Stomach (tissue), 9 donors: ENCODE measurements around the gene PIP5K1B. TPM values are rescaled to one million over a fixed set of nuclear protein-coding genes. Genes with fewer than 3 reads are reported as not detected.

Source experiments
- DNase-seq, 2 donors: peaks; one replicate each; pipeline versions ENCODE4 v3.0.0 to v3.0.0-alpha.2; 2013 to 2019
- H3K27ac ChIP-seq, 5 donors: fragments of 200-600 bp in 4 of 5; sonication (generic) in 4 of 5; one replicate each; pipeline ENCODE4 v1.5.1; 2013 to 2019; ENCODE audit warnings: mild to moderate bottlenecking in 1 of 5, moderate library complexity in 1 of 5
- H3K27me3 ChIP-seq, 3 donors: fragments of 200-600 bp; sonication (generic); one replicate each; pipeline ENCODE4 v1.5.1; 2017 to 2019; ENCODE audit warnings: mixed run types in 1 of 3
- H3K36me3 ChIP-seq, 4 donors: fragments of 200-600 bp; sonication (generic); 1 replicate in 3 of 4; 2 replicates in 1 of 4; pipeline ENCODE4 v1.5.1; 2016 to 2019
- H3K4me1 ChIP-seq, 4 donors: fragments of 200-600 bp; sonication (generic); one replicate each; pipeline ENCODE4 v1.5.1; 2016 to 2019
- H3K4me3 ChIP-seq, 4 donors: fragments of 200-600 bp; sonication (generic) in 3 of 4; one replicate each; pipeline ENCODE4 v1.5.1; 2016 to 2019; ENCODE audit warnings: mild to moderate bottlenecking in 1 of 4
- H3K9me3 ChIP-seq, 4 donors: fragments of 200-600 bp; sonication (generic); one replicate each; pipeline ENCODE4 v1.5.1; 2016 to 2019
- EP300 ChIP-seq: sonication (generic); formaldehyde crosslinking; IDR thresholded peaks from one replicate; pipeline ENCODE4 v1.6.1; 2017; ENCODE audit warnings: antibody characterized with exemption
- POLR2A ChIP-seq, 4 donors: fragments of 450-650 bp; IDR thresholded peaks; one replicate each; pipeline ENCODE4 v1.6.1; 2016; ENCODE audit warnings: antibody characterized with exemption in 4 of 4, control low read depth in 2 of 4, mild to moderate bottlenecking in 1 of 4, moderate library complexity in 1 of 4
- POLR2AphosphoS5 ChIP-seq, 3 donors: sonication (generic); formaldehyde crosslinking; IDR thresholded peaks; one replicate each; pipeline ENCODE4 v1.6.1; 2016; ENCODE audit warnings: antibody characterized with exemption in 3 of 3
- WGBS, 5 donors: extraction: QIAGEN DNeasy Blood & Tissue Kit in 3 of 5; methylation state at CpG; one replicate each; pipeline versions ENCODE4 v1.1.5 to v1.1.7; 2013 to 2018; 5-methylcytosine and 5-hydroxymethylcytosine counted together
- intact Hi-C: fragments of 100-400 bp; cut with DNase I; formaldehyde crosslinking; loops from one replicate; pipeline ENCODE4 v1.15.1; 2023; ENCODE audit warnings: low total_unique reads
- polyA plus RNA-seq, 3 donors: library from polyadenylated mRNA; stranded (reverse); fragments of 200-250 nt; gene quantifications; one replicate each; pipeline ENCODE4 v1.2.3, GENCODE V29; 2013
- total RNA-seq, 5 donors: library from RNA; depleted of rRNA; stranded (reverse); fragments of >200 nt; gene quantifications; one replicate each; pipeline versions ENCODE4 v1.1.0 to v1.2.3, GENCODE V29; 2014 to 2016
- TF ChIP-seq, protein P1 (sequence below), 7 experiments: fragments of 450-650 bp in 4 of 7; fragments of 200-600 bp in 3 of 7; sonication (generic) in 3 of 7; IDR thresholded peaks; one replicate each; pipeline ENCODE4 v1.5.1; 2016 to 2019; ENCODE audit warnings: antibody characterized with exemption in 7 of 7, control low read depth in 2 of 7, mild to moderate bottlenecking in 1 of 7
- donor health status: healthy with polysubstance abuse.
- donor health status: Bipolar disorder and iron deficiency.
- donor health status: healthy.

PIP5K1B gene
- total and polyA plus RNA-seq, 8 donors = 2.3 to 33.8 (median 16.6) TPM

DNA sequence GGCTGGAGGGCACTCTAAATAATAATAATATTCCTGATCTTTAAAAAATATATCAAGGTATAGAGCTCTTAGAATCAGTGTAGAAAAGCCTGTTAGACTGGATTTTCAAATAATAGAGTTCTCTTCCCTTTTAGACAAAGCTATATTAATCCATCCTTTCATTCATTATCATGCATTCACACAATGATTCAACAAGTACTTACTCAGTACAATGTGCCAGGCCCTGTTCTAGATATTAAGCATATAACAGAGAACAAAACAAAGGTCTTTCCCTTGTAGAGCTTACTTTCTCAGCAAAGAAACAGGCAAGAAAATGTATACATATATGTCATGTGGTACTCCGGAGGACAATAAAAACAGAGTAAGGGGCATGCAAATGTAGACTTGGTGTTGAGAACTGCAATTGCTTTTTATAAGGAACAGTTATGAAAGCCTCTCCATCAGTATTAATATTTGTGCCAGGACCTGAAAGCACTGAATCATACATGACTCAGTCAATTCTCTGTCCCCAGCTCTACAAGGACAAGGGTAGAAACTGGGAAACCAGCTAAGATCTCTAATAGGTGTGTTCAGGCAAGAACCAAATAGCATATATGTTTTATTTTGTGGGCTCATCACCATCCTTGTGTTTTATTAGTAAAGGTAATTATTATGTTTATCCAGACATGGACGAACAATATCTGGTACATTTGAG is 72.2 kb downstream of the PIP5K1B start:
- intact Hi-C loops = no loop called here
- H3K27ac ChIP-seq = peak overlapping the region in 2 of 5 donors; percentile 7 to 27
- no peak overlapping the region for H3K4me3 ChIP-seq
- H3K36me3 ChIP-seq = no peaks in the 10 kb centered on the region
- no peak for DNase-seq
- no peaks in the 10 kb centered on the region for H3K27me3 ChIP-seq
- peaks cover 22 to 33% (median 26%) of the 10 kb centered on the region in 4 donors for H3K4me1 ChIP-seq
- H3K9me3 ChIP-seq = no peaks in the 10 kb centered on the region
- TF ChIP-seq, protein P1, sequence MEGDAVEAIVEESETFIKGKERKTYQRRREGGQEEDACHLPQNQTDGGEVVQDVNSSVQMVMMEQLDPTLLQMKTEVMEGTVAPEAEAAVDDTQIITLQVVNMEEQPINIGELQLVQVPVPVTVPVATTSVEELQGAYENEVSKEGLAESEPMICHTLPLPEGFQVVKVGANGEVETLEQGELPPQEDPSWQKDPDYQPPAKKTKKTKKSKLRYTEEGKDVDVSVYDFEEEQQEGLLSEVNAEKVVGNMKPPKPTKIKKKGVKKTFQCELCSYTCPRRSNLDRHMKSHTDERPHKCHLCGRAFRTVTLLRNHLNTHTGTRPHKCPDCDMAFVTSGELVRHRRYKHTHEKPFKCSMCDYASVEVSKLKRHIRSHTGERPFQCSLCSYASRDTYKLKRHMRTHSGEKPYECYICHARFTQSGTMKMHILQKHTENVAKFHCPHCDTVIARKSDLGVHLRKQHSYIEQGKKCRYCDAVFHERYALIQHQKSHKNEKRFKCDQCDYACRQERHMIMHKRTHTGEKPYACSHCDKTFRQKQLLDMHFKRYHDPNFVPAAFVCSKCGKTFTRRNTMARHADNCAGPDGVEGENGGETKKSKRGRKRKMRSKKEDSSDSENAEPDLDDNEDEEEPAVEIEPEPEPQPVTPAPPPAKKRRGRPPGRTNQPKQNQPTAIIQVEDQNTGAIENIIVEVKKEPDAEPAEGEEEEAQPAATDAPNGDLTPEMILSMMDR (IDR thresholded peaks at IDR 0.05) = no peak
- TF ChIP-seq POLR2A (IDR thresholded peaks at IDR 0.05) = no peak
- TF ChIP-seq POLR2AphosphoS5 (IDR thresholded peaks at IDR 0.05) = no peak
- no peak for TF ChIP-seq EP300
- WGBS, 5 donors = 58 to 69% (median 67%) methylated on average over 2 of the region's 2 CpGs

GRCh38 chr9:68778635-68779034 is 73.6 kb downstream of the PIP5K1B start:
- intact Hi-C loops = no loop called here
- Histone ChIP-seq H3K36me3 (no peaks in the 10 kb centered on the region), H3K9me3 (no peaks in the 10 kb centered on the region), H3K4me3 (no peak overlapping the region), H3K4me1 (peaks cover 35 to 47% (median 40%) of the 10 kb centered on the region in 4 donors), H3K27me3 (no peaks in the 10 kb centered on the region), H3K27ac (peak overlapping the region in 3 of 5 donors; percentile 91 to 94 (median 91))
- TF ChIP-seq POLR2A (IDR thresholded peaks at IDR 0.05) = no peak
- DNase-seq = no peak
- WGBS, 5 donors = 91 to 95% (median 95%) methylated on average over 5 of the region's 5 CpGs

DNA sequence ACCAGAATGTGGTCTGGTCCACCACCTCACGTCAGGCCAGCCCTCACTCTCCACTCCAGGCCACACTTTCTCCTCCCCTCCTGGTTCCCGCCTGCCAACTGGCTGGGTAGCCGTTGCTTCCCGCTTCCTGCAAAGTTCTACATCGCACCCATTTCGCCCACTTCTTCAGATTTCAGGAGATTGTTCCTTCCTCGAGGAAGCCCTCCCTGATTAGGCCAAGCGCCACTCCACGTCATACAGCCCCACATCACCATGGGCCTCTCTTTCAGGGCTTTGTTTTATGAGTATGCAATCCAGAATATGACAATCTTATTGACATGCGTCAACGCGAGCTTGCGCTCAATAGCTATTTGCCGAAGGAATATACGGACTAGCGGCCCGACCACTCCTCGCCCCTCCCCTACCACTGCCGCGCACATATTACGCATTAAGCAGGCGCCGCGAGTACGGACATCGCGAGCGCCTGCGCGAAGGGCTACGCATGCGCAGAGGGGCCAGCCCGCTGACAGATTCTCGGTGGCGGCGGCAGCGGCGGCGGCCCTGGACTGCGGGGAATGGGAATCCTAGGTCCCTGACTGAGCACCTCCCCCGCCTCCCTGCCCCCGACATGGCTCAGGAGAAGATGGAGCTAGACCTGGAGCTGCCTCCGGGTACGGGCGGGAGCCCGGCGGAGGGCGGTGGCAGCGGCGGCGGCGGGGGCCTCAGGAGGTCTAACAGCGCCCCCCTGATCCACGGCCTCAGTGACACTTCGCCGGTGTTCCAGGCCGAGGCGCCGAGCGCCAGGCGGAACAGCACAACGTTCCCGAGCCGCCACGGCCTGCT is 74.7 kb downstream of the PIP5K1B start:
- Histone ChIP-seq H3K36me3 (no peaks in the 10 kb centered on the region), H3K4me3 (peak overlapping the region; percentile 59 to 85 (median 72)), H3K27ac (peak overlapping the region; percentile 91 to 97 (median 94)), H3K27me3 (no peaks in the 10 kb centered on the region), H3K4me1 (peaks cover 43 to 59% (median 50%) of the 10 kb centered on the region in 4 donors), H3K9me3 (no peaks in the 10 kb centered on the region)
- TF ChIP-seq POLR2AphosphoS5 (IDR thresholded peaks at IDR 0.05) = peak; percentile 85 to 92 (median 88)
- peak in 1 of 4 donors; percentile 35 for TF ChIP-seq POLR2A (IDR thresholded peaks at IDR 0.05)
- TF ChIP-seq EP300 = no peak
- TF ChIP-seq, protein P1 (IDR thresholded peaks at IDR 0.05) = peak in 2 of 7 experiments; percentile 28 to 35
- WGBS, 5 donors = 0 to 1% (median 1%) methylated on average over 42 to 65 of the region's 65 CpGs
- intact Hi-C loops = no loop called here
- DNase-seq = peak; percentile 96 to 98

GRCh38 chr9:68780380-68780712 is 75.3 kb downstream of the PIP5K1B start:
- TF ChIP-seq, protein P1 (IDR thresholded peaks at IDR 0.05) = no peak
- TF ChIP-seq EP300 (no peak), POLR2A (IDR thresholded peaks at IDR 0.05) (no peak), POLR2AphosphoS5 (IDR thresholded peaks at IDR 0.05) (no peak)
- intact Hi-C loops = no loop called here
- Histone ChIP-seq H3K27me3 (no peaks in the 10 kb centered on the region), H3K4me3 (peak overlapping the region; percentile 59 to 85 (median 72)), H3K4me1 (peaks cover 43 to 64% (median 56%) of the 10 kb centered on the region in 4 donors), H3K9me3 (no peaks in the 10 kb centered on the region), H3K36me3 (no peaks in the 10 kb centered on the region), H3K27ac (peak overlapping the region; percentile 91 to 97 (median 94))
- 0 to 2% (median 1%) methylated on average over 16 to 19 of the region's 19 CpGs for WGBS, 5 donors
- DNase-seq = no peak
